ENCODE measurements around the gene SNX4.
"Not testable (repeated sequence)": the region's sequence is repeated elsewhere in the genome, so short reads cannot be mapped to it uniquely, and the experiment has no call there.

The SNX4 gene

GRCh38 chr3:125461896-125462295, 58.1 kb downstream of the SNX4 start:
- DNase-seq = no peak

DNA sequence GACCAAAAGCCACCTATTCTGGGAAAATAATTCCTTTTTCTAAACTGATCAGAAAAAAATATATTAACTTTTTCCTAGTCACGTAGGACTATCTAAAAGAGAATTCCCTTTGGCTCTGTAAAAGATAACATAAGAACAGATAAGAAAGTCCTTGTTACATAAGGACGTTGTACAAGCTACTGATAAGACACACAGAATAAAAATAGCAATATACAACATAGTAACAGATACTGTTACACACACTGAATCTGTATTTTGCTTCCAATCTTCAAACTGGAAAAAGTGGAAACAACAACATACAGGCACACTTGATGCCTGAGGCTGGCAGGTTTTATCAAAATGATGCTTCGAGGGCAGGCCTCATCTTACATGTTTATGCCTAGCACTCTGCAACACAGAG, 59.8 kb downstream of the SNX4 start:
- DNase-seq = no peak

GRCh38 chr3:125443923-125444322, 76.1 kb downstream of the SNX4 start:
- DNase-seq = peak; percentile 30 to 72 (median 69)

DNA sequence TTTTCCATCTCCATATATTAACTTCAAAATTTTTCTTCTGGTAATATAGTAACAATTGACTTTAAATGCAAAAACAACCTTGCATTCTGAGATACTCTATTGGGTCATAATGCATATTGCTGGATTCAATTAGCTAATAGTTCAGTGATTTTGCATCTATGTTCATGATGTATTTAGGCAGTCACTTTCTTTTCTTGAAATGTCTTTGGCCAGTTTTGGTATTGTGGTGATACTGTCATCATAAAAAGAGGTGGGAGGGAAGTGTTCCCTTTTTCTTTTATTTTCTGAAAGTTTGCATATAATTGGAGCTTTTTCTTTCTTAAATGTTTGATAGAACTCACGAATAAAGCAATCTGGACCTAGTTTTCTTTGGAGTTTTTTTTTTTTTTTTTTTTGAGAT, 77.5 kb downstream of the SNX4 start:
- DNase-seq = peak; percentile 20 to 69 (median 43)

DNA sequence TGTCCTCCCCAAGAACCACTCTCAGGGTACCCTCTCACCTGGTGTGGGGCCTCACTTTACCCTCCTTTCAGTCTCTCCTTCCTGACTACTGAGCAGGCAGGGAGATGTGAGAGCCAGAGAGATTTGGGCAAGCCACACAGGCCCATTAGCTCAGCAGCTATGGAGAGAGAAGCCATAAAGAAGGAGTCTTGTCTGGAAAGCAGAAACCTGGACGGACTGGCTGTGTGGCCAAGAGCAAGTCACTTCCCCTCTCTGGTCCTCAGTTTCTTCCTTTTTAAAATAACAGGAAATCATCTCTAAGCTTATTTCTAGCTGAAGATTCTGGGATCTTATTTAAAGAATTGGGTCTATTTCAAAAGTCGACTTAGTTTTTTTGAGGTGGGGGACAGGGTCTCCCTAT, 79.0 kb downstream of the SNX4 start:
- DNase-seq = no peak

DNA sequence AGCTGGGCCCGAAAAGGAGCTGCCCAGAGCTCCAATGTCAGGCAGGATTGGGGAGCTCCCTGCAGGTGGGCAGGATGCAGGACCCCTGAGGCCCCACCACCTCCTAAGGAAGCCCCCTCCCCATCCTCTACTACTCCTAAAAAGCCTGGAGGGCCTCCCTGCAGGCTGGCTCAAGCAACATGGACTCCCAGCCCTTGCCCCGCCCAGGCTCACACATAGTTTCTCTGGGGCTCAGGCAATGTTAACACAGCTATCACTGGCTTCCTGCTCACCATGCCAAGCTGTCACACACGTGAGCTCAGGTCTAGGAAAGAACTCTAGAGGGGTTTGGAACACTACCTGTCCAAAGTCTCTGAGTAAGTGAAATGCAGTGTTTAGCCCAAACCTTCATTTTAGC, 79.4 kb downstream of the SNX4 start:
- DNase-seq = no peak

- peak; percentile 60 to 71 (median 68) for DNase-seq
Measured at GRCh38 chr3:125437631-125438435, 82.2 kb downstream of the SNX4 start.

GRCh38 chr3:125436921-125437320, 83.1 kb downstream of the SNX4 start:
- no peak for DNase-seq

- no peak for DNase-seq
Measured at GRCh38 chr3:125435231-125435630, 84.8 kb downstream of the SNX4 start.

- DNase-seq = peak; percentile 43 to 64 (median 44)
Measured at GRCh38 chr3:125434582-125435011, 85.4 kb downstream of the SNX4 start.

- DNase-seq = no peak
Measured at GRCh38 chr3:125433611-125434041, 86.4 kb downstream of the SNX4 start.

DNA sequence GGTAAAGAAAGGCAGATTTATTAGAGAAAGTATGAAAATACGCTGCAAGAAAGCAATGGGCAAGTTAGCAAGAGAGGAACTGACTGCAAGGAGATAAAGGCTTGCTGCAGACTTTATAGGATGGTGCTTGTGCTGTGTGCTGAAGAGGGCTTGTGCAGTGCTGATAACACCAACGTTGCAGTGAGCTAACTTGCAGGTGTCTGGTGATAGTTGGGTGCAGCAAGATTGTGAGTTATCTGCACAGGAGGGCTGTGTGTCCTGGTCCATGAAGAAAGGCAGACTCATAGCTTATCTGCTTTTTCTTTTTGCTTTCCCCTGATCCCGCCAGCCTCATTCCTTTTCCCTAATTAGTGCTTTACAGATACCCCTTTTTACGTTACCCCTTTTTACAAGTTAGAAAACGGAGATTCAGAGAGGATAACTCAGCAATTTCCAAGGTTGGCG, 86.9 kb downstream of the SNX4 start:
- no peak for DNase-seq

DNA sequence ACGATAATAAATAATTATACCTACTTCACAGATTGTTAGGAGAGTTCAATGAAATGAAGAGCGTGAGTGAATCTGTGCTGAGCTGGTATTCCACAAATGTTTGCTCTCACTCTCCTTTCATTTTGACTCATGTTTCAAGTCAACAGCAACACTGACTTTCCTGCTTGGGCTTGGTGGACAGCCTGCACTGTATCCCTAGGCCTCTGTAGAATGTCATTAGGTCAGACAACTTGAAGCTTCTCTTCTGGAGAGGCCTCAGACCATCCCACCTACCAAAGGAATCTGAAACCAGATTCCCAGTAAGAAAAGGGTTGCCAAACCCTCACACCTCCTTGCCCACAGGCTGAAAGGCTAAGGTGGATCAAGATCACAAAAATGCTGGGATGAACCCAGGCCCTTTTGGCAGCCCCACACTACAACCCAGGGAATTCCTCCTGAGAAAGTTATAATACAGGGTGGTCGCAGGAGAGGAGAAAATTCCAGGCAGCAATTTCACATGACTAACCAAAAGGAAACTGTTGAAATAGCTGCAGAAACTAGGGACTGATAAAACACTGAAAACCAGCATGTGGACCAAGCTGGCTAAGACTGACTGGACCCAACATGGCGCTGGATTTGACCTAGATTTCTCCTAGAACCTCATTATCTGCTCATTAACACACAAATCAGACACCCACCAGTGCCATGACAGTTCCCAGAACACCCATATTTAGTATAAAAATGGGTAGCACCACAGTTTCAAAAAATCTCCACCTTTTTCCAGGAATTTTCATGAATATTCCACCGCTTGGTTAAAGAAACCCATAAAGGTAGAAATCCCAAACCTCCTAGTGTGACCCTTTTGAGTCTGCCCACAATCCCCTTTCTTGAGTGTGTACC, 87.9 kb downstream of the SNX4 start:
- DNase-seq = no peak

DNA sequence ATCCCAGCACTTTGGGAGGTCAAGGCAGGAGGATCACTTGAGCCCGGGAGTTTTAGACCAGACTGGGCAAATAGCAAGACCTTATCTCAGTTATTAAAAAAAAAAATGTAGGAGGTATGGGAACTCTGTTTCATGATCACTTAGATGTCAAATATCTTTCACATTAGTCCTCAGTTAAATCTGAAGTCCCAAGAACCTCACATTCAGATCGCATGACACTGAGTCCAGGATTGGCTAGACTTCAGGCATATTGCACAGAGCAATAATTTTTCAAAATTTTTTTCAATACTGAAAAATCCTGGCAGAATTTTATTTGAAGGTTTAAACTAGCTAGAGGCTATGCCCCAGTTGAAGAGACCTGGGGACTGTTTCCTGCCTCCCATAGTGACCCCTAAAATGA, 88.6 kb downstream of the SNX4 start:
- DNase-seq = no peak

DNA sequence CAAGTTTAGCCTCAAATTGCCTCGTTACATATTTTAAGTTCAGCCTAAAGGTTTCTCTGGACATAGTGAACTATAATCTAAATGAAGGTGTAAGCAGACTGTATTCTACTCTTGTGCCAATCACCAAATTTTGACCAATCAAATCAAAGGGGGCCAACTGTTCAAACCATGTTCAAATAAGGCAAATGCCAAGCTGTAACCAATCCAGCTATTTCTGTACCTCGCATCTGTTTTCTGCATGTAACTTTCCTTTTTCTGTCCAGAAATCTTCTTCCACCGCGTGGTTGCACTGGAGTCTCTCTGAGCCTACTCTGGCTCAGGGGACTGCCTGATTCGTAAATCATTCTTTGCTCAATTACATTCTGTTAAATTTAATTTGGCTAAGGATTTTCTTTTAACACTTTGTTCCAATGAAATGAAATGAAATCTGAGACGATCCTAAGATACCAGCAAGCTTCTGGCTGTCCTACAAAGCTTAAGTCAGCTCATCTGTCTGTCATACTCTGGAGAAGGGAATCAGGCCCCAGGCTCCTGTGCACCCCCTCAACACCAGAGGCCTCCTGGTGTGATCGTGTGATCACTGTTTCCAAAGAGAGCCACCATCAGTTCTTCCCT, 91.7 kb downstream of the SNX4 start:
- no peak for DNase-seq

- no peak for DNase-seq
Measured at GRCh38 chr3:125418306-125418705, 101.7 kb downstream of the SNX4 start.

GRCh38 chr3:125416235-125416634, 103.8 kb downstream of the SNX4 start:
- DNase-seq = no peak

DNA sequence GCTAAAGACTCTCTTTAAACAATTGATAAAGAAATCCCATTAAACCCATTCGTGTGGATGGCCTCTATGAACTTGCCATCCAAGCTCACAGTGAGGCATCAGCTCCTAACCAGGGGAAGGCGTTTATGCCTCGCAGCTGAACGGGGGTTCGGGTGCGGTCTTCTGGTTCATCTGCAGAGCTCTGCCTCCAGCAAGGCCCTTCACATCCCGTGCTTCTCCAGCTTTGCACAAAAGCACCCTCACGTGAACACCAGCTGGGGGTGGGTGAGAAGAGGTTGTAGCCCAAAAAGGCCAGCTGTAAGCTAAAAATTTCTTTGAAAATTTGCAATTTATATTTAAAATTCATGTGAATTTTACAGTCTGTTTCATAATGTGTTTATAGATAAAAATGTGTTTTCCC, 105.3 kb downstream of the SNX4 start:
- DNase-seq = no peak

DNA sequence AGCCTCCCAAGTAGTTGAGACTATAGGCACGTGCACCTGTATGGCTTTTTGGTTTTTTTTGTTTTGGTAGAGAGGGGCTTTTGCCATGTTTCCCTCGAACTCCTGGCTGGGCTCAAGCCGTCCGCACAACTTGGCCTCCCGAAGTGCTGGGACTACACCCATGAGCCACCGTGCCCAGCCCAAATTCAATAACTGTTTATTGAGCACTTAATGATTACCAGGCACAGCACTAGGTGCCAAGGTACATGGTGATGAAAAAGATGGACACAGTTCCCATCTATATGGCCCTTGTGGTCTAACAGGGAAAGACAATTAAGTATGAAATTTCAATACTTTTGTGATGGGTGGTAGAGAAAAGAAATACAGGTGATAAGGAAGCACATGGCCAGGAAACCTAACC, 109.1 kb downstream of the SNX4 start:
- DNase-seq = no peak

DNA sequence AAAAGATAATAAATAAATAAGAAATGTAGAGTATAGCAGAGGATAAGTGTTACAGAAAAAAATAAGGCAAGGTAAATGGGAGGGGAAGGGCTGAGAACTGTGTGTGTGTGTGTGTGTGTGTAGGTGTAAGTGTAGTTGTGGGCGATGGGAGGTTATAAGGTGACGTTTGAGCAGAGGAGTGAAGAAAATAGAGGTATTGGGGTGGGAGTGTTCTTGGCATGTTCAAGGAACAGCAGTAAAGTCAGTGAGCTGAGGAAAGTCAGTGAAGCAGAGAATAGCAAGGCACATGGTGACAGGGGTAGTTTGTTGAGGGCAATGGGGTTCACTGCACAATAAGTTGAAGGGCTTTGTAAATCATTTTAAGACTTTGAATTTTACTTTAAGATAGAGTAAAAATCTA, 113.9 kb downstream of the SNX4 start:
- no peak for DNase-seq

DNA sequence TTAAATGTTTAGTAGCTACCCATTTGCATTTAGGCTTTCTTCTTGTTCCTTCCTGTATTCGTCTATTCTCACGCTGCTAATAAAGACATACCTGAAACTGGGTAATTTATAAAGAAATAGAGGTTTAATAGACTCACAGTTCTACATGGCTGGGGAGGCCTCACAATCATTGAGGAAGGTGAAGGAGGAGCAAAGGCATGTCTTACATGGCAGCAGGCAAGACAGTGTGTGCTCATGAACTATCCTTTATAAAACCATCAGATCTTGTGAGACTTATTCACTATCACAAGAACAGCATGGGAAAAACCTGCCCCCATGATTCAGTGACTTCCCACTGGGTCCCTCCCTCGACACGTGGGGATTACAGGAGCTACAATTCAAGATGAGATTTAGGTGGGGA, 114.5 kb downstream of the SNX4 start:
- not testable (repeated sequence) for DNase-seq

DNA sequence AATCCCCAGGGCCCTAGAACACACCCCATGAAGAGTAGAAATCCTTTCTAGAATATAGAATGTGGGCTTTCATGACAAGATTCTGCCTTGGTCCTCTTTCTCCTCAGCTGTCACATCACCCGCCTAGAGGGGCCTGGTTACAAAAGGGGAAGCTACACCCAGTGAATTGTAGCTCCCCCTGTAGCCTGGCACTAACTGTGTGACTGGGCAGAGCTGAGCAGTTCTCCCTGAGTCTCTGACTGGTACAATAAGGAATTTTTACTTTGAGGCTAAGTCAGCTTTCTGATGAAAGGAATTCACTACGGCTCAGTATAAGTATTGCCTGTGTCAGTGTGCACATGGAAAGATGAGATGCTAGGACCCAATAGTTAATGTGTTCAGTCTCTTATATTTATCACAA, 116.2 kb downstream of the SNX4 start:
- peak; percentile 16 to 30 (median 17) for DNase-seq

GRCh38 chr3:125402639-125403038, 117.4 kb downstream of the SNX4 start:
- DNase-seq = no peak

Measured in suppressor macrophage treated with lipopolysaccharide for 1 hour (primary cell).